Stimulated activated naive CD8-positive, alpha-beta T cell treated with anti-CD3 and anti-CD28 coated beads, Interleukin-15, Interleukin-2, amounts not matched to agents 100 U/mL and 50 U/mL, for 24 hours (primary cell): ENCODE measurements around the gene CALHM2.

Source experiments
- ATAC-seq: fragments of 150-1000 bp; cut with Tn5 transposase; one replicate; pipeline ENCODE4 v1.10.0; 2021
- DNase-seq: peaks from one replicate; pipeline ENCODE4 v3.0.0; 2021

Gene CALHM2

GRCh38 chr10:103475437-103475836 is 23.3 kb upstream of the CALHM2 start:
- no peak for DNase-seq
- ATAC-seq: no peak

DNA sequence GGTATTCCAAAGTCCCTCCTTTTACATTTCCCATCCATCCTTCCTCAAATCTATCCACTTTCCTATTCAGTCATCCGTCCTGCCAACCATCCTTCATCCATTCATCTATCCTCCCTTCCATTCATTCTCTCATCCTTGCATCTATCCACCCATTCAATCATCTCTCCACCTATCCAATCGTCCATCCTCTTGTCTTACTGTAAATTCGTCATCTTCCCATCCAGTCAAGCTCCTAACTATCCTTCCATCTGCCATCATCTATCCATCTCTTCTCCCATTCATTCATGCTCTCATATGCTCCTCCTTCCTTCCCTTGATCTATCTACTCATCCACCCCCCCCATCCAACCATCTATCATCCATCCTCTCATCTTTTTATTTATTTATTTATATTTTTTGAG is 21.9 kb upstream of the CALHM2 start:
- DNase-seq (no peak), ATAC-seq (no peak)

DNA sequence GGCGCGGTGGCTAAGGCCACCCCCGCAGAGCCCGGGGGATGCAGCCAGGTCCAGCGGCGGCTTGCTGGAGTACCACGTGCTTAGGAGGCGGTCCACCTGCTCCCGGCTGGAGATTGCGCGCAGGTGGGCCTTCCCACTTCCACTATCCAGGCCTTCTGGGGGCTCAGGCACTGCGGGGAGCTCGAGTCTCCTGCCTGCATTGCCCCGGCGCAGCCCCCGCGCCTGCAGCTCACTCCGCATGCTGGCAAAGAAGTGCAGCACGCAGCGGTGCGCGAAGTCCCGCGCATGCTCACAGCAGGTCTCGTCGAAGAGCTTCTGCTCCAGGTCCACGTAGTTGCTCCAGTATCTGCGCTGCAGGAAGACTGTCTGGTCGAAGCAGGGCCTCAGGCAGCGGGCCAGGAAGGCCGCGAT is 21.1 kb upstream of the CALHM2 start:
- DNase-seq: no peak
- ATAC-seq: no peak

- ATAC-seq (no peak), DNase-seq (no peak)
These were observed 19.8 kb upstream of the CALHM2 start for GRCh38 chr10:103472005-103472404.

DNA sequence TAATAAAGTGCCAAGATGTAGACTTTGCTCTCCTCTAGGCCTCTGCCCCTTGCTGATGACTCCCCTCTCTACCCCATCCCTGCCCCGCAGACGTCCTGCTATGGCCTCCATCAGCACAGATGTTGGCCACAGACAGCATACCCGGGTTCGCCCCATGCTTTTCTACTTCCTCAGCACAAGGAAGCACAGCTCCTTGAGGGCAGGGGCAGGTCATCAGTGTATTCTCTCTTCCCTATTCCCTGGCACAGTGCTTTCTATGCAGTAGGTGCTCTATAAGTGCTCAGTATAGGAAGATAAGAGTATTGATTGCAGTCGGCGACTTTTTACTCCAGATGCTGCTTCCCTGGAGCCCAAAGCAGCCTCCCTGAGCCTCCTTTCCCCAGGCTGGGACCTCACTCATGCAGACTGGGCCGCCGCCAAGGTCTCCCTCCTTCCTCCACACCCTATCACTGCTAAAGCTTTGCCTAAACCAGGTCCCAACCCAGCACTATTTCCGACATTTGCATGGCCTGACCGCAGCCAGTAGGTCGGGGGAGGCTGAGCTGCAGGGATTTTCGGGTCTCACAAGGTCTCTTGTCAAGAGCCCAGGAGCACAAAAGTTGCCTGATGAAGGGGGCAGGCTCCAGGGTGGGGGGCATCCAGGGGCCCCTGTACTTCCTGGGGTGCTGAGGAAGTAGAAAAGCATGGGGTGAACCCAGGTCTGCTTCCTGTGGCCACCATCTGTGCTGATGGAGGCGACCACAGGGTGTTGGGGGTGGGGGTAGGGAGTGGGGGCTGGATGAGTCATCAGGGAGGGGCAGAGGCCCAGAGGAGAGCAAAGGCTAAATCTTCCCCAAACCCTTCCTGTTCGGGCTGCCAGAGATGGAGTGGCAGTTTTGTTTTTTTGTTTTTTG is 18.8 kb upstream of the CALHM2 start:
- DNase-seq (peak; percentile 75), ATAC-seq (peak; percentile 86)

- ATAC-seq: no peak
- DNase-seq: no peak
These were observed 17.0 kb upstream of the CALHM2 start for GRCh38 chr10:103469201-103469600.

DNA sequence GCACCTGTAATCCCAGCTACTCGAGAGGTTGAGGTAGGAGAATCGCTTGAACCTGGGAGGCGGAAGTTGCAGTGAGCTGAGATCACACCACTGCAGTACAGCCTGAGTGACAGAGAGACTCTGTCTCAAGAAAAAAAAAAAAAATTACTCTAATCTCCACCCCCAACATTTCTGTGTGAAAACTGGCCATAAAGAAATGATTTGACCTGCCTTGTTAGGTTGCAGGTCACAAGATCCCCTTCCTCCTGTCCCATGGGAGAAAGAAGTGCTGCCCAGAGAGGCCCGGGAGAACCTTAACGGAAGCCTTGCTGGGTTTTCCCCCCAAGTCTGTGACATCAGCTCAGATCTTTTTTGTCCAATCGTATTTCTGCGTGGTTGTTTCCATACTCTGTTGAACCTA is 15.2 kb upstream of the CALHM2 start:
- ATAC-seq: no peak

GRCh38 chr10:103466734-103467133 is 14.6 kb upstream of the CALHM2 start:
- ATAC-seq: no peak

More for the DNA sequence above, 15.2 kb upstream of the CALHM2 start:
- no peak for DNase-seq

DNA sequence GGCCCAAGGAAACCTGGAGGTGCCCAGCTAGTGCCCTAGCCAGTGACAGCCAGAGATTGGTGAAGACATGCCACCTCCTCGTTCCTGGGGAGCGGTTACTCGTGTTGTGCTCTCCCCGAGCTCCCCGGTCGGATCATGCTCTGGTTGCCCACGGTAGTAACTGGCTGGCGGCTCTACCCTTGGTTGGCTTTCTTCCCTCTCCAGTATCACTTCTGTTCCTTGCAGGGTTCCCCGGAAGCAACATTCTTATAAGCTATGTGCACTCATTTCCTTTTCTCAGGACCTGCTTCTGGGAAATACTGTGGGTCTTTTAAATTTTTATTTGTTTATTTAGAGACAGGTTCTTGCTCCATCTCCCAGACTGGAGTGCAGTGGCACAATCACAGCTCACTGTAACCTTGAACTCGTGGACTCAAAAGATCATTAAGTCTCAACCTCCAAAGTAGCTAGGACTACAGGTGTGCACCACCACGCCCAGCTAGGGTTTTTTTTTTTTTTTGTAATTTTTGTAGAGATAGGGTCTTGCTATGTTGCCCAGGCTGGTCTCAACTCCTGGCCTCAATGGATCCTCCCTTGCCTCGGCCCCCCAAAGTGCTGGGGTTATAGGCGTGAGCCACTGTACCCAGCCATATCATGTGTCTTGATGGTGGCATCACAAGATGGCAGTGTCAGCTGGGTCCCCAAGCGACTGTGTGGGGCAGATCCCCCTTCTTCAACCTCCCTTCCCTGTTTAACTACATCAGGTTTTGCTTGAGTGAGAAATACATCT is 13.4 kb upstream of the CALHM2 start:
- ATAC-seq: no peak
- no peak for DNase-seq

More at GRCh38 chr10:103466734-103467133, 14.6 kb upstream of the CALHM2 start:
- no peak for DNase-seq

DNA sequence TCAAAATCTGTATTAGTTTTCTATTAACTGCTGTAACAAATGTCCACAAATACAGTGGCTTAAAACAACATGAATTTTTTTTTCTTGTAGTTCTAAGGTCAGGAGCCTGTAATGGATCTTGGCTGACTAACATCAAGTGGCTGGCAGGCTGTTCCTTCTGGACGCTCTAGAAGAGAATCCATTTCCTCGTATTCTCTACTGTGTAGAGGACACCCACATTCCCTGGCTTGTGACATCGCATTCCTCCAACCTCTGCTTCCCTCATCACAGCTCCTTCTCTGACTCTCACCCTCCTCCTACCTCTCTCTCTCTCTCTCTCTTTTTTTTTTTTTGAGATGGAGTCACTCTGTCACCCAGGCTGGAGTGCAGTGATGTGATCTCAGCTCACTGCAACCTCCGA is 11.3 kb upstream of the CALHM2 start:
- ATAC-seq: no peak
- DNase-seq: no peak

- ATAC-seq (no peak), DNase-seq (no peak)
These were observed 7.4 kb upstream of the CALHM2 start for GRCh38 chr10:103459615-103460014.

DNA sequence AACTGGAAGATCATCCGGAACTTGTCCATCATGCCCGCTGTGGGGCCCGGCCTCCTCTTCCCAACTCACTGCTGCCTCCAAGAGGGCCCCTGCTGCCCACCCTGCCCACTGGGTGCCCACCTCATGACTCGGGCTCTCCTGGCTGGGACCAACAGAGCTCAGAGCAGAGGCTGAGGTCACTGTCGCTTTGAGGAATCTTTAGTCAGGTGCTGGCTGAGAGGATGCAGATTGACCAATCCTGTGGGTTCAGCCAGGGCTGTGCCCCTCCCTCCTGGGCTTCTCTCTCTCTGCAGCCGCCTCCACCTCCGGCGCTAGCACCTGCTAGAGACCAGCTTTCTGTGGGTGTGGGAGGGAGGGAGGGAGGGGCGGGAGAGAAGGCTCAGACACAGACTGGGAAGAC is 6.5 kb upstream of the CALHM2 start, which contains the start of gene CALHM1:
Gene CALHM1, minus strand, starts transcription at position 181 of the 400 bp plus-strand sequence. Its CDS starts 149 bp downstream, at position 32.
- ATAC-seq (peak; percentile 47), DNase-seq (no peak)

- ATAC-seq: no peak
- no peak for DNase-seq
These were observed 5.9 kb upstream of the CALHM2 start for GRCh38 chr10:103457896-103458583.

DNA sequence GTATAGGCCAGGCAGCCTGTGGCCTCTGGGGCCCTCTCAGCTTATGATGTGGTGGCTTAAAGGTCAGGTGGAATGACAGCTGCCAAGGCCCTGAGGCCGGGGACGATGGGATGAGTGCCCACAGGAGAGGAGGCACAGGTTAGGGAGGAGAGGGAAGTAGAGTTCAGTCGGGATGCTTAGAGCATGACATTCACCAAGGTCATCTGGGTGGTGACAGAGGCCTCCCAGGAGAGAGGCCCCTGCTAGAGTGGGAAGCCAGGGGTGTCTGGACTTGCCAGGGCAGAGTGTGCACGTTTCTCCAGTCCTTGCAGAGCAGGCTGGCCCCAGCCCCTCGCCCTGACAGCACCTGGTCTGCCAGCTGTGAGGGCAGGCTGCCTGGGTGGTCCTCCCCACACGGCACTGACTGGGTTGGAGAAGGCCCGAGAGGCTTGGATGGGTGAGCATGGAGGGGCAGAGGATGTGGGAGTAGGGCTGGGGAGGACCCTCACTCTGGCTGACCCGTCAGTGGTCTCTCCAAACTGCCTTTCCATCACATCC is 5.1 kb upstream of the CALHM2 start:
- ATAC-seq (no peak), DNase-seq (no peak)

DNA sequence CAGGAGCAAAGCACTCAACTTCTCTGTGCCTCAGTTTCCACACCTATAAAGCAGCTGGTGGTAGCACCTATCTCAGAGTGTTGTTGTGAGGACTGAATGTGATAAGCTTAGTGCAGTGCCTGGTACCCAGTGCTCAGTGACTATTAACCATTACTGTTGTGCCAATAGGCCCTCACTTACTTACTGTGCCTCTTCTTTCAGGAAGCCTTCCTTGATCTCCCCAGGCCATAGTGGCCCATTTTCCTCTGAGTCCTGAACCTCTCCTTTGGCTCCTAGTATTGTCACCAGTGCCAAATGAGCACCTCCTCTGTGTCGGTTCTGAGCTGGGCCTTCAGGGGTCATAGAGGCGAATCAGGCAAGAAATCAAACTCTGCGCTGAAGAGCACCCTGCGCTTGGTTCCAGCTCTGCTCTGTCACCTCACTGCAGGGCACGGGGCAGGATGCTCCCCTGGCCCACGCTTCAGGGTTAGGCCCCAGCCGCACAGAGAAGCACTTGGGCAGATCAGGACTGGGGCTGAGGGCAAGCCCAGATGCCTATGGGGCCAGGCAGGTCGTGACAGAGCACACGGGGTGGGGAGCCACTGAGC is 4.0 kb upstream of the CALHM2 start:
- ATAC-seq: no peak
- no peak for DNase-seq

GRCh38 chr10:103455235-103455634 is 3.1 kb upstream of the CALHM2 start:
- no peak for DNase-seq
- ATAC-seq: no peak

GRCh38 chr10:103454026-103454425 is 1.9 kb upstream of the CALHM2 start:
- DNase-seq (no peak), ATAC-seq (no peak)

- no peak for ATAC-seq
- DNase-seq: no peak
These were observed 498 bp upstream of the CALHM2 start for GRCh38 chr10:103452506-103453230.

GRCh38 chr10:103451091-103451813 is 918 bp downstream of the CALHM2 start:
- ATAC-seq (peak; percentile 36), DNase-seq (peak; percentile 50)

- ATAC-seq (no peak), DNase-seq (no peak)
These were observed 1.9 kb downstream of the CALHM2 start for GRCh38 chr10:103450201-103450695.
